Vagina (tissue), 2 donors: ENCODE measurements around the gene FAM180B. TPM values are rescaled to one million over a fixed set of nuclear protein-coding genes. Genes with fewer than 3 reads are reported as not detected.
"Not testable (repeated sequence)": the region's sequence is repeated elsewhere in the genome, so short reads cannot be mapped to it uniquely, and the experiment has no call there.

ENCODE experiments used
- DNase-seq, 2 donors: peaks; one replicate each; pipeline ENCODE4 v3.0.0-alpha.2; 2017; ENCODE audit errors: extremely low spot score in 2 of 2
- H3K27ac ChIP-seq: fragments of 200-600 bp; sonication (generic); one replicate; pipeline ENCODE4 v1.5.1; 2019
- H3K27me3 ChIP-seq: fragments of 200-600 bp; sonication (generic); one replicate; pipeline ENCODE4 v1.5.1; 2019
- H3K36me3 ChIP-seq, 2 donors: fragments of 200-600 bp; sonication (generic); one replicate each; pipeline ENCODE4 v1.5.1; 2017 to 2019
- H3K4me1 ChIP-seq: fragments of 200-600 bp; sonication (generic); one replicate; pipeline ENCODE4 v1.5.1; 2019
- H3K4me3 ChIP-seq, 2 donors: fragments of 200-600 bp; sonication (generic); 1 replicate in 1 of 2; 2 replicates in 1 of 2; pipeline ENCODE4 v1.5.1; 2016 to 2019
- H3K9me3 ChIP-seq: fragments of 200-600 bp; sonication (generic); one replicate; pipeline ENCODE4 v1.5.1; 2019
- POLR2A ChIP-seq, 2 donors: fragments of 450-650 bp; IDR thresholded peaks; one replicate each; pipeline ENCODE4 v1.6.1; 2017; ENCODE audit warnings: antibody characterized with exemption in 2 of 2, mild to moderate bottlenecking in 2 of 2, moderate library complexity in 2 of 2
- POLR2AphosphoS5 ChIP-seq, 2 donors: sonication (generic); formaldehyde crosslinking; IDR thresholded peaks; one replicate each; pipeline ENCODE4 v1.9.0; 2017; ENCODE audit warnings: antibody characterized with exemption in 2 of 2, mild to moderate bottlenecking in 2 of 2, low read depth in 1 of 2; ENCODE audit not compliant: insufficient read depth in 1 of 2
- intact Hi-C: fragments of 100-400 bp; cut with DNase I; formaldehyde crosslinking; loops from one replicate; pipeline ENCODE4 v1.15.1; 2023
- small RNA-seq: library from RNA; depleted of rRNA; stranded (forward); fragments of <200 nt; gene quantifications from one replicate; pipeline ENCODE3, GENCODE V24; 2016
- total RNA-seq: library from RNA; depleted of rRNA; stranded (reverse); fragments of >200 nt; gene quantifications from one replicate; pipeline ENCODE4 v1.2.3, GENCODE V29; 2016
- TF ChIP-seq, protein P1 (sequence below), 3 experiments: fragments of 450-650 bp in 2 of 3; fragments of 200-600 bp in 1 of 3; sonication (generic) in 1 of 3; IDR thresholded peaks; one replicate each; pipeline ENCODE4 v1.5.1; 2017 to 2019; ENCODE audit warnings: antibody characterized with exemption in 3 of 3, mild to moderate bottlenecking in 2 of 3, moderate library complexity in 2 of 3

FAM180B gene
- total RNA-seq, 1 donor from 2014 or later = not detected

DNA sequence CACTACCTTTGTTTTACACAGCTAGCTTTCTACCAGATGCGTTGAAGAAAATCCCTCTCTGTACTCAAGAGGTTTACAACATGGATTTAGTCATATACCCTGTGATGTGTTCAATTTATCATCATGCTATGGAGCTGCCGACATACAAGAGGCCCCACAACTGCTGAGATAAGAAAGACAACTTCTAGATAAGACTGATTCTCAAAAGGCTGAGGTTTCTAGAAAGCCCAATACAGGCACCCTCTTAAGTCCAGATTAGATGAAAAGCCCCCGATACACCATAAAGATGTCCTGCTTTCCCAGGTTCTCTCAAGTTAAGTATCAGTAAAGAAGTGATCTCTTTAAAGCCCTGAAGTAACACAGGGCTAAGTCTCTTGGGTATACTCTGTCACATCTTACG, 41.5 kb downstream of the FAM180B start:
- H3K27me3 ChIP-seq = no peaks in the 10 kb centered on the region
- H3K27ac ChIP-seq = no peak overlapping the region
- no peaks in the 10 kb centered on the region for H3K4me1 ChIP-seq
- intact Hi-C loops = no loop called here
- DNase-seq = no peak
- no peaks in the 10 kb centered on the region for H3K9me3 ChIP-seq
- TF ChIP-seq, protein P1, sequence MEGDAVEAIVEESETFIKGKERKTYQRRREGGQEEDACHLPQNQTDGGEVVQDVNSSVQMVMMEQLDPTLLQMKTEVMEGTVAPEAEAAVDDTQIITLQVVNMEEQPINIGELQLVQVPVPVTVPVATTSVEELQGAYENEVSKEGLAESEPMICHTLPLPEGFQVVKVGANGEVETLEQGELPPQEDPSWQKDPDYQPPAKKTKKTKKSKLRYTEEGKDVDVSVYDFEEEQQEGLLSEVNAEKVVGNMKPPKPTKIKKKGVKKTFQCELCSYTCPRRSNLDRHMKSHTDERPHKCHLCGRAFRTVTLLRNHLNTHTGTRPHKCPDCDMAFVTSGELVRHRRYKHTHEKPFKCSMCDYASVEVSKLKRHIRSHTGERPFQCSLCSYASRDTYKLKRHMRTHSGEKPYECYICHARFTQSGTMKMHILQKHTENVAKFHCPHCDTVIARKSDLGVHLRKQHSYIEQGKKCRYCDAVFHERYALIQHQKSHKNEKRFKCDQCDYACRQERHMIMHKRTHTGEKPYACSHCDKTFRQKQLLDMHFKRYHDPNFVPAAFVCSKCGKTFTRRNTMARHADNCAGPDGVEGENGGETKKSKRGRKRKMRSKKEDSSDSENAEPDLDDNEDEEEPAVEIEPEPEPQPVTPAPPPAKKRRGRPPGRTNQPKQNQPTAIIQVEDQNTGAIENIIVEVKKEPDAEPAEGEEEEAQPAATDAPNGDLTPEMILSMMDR (IDR thresholded peaks at IDR 0.05) = no peak
- TF ChIP-seq POLR2A (IDR thresholded peaks at IDR 0.05) = no peak
- TF ChIP-seq POLR2AphosphoS5 (IDR thresholded peaks at IDR 0.05; ENCODE audit: insufficient read depth in 1 of 2, low read depth in 1 of 2) = no peak
- peaks cover 0 to 72% of the 10 kb centered on the region in 2 donors for H3K36me3 ChIP-seq
- no peak overlapping the region for H3K4me3 ChIP-seq

DNA sequence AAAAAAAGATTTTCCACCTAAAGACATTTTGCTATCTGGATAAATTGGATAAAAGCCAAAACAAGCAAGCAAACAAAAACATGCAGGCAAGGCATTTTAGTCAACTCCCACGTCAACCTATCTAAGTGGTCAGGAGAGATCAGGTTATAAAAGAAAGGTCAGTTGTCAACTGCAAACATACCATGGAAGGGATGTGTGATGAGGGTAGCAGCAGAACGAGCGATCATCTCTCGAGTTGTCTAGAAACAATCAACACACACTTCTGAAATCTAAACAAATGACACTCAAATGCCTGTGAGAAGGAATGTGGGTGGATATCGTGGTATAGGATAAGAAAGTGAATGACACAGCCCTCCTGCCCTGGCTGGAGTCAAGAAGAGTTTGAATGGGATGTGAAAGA, 45.0 kb downstream of the FAM180B start:
- Histone ChIP-seq H3K36me3 (peaks cover 0 to 61% of the 10 kb centered on the region in 2 donors), H3K4me1 (no peaks in the 10 kb centered on the region), H3K9me3 (no peaks in the 10 kb centered on the region), H3K27ac (no peak overlapping the region), H3K27me3 (no peaks in the 10 kb centered on the region), H3K4me3 (no peak overlapping the region)
- intact Hi-C loops = no loop called here
- TF ChIP-seq, protein P1 (IDR thresholded peaks at IDR 0.05) = no peak
- no peak for TF ChIP-seq POLR2A (IDR thresholded peaks at IDR 0.05)
- no peak for TF ChIP-seq POLR2AphosphoS5 (IDR thresholded peaks at IDR 0.05; ENCODE audit: insufficient read depth in 1 of 2, low read depth in 1 of 2)
- no peak for DNase-seq

DNA sequence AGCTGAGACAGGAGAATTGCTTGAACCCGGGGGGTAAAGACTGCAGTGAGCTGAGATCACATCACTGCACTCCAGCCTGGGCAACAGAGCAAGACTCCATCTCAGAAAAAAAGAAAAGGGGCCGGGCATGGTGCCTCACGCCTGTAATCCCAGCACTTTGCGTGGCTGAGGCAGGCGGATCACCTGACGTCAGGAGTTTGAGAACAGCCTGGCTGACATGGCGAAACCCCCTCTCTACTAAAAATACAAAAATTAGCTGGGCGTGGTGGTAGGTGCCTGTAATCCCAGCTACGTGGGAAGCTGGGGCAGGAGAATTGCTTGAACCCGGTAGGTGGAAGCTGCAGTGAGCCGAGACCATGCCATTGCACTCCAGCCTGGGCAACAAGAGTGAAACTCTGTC, 49.9 kb downstream of the FAM180B start:
- DNase-seq, H3K4me3 ChIP-seq, H3K27me3 ChIP-seq, H3K9me3 ChIP-seq, H3K27ac ChIP-seq, intact Hi-C loops: not testable (repeated sequence)
- Histone ChIP-seq H3K4me1 (peaks cover 14% of the 10 kb centered on the region), H3K36me3 (peaks cover 0 to 21% of the 10 kb centered on the region in 2 donors)

Small RNA genes lying within 50 kb of the gene (small RNA-seq; reads per million reads assigned to genes)
- gene RN7SL652P (not detected), gene RNU5E-10P (not detected)

Other genes with a start within 250 kb of the FAM180B start
- gene MYBPC3, start 234.0 kb upstream of the FAM180B start, total RNA-seq = not detected
- gene SPI1, start 208.1 kb upstream of the FAM180B start, total RNA-seq = 15.5 TPM
- 53.5 TPM for gene SLC39A13, start 178.1 kb upstream of the FAM180B start, total RNA-seq
- 89.6 TPM for gene PSMC3, start 160.2 kb upstream of the FAM180B start, total RNA-seq
- gene RAPSN, start 137.5 kb upstream of the FAM180B start, total RNA-seq = not detected
- 100 TPM for gene CELF1, start 33.5 kb upstream of the FAM180B start, total RNA-seq
- gene PTPMT1, start 21.1 kb upstream of the FAM180B start, total RNA-seq = 68.5 TPM
- gene KBTBD4, start 7.7 kb upstream of the FAM180B start, total RNA-seq = 14.7 TPM
- 60.4 TPM for gene NDUFS3, start 7.6 kb upstream of the FAM180B start, total RNA-seq
- gene C1QTNF4, start 7.7 kb downstream of the FAM180B start, total RNA-seq = 3.4 TPM
- gene MTCH2, start 55.9 kb downstream of the FAM180B start, total RNA-seq = 40.5 TPM
- 2.2 TPM for gene AGBL2, start 128.7 kb downstream of the FAM180B start, total RNA-seq
- 163 TPM for gene FNBP4, start 180.7 kb downstream of the FAM180B start, total RNA-seq